Gastrocnemius medialis (tissue), 4 donors: Measurements from ENCODE around the gene ARFGEF3.

Experiments used
- CTCF ChIP-seq, 5 experiments: fragments of 450-650 bp in 3 of 5; fragments of 200-600 bp in 2 of 5; sonication (generic) in 2 of 5; IDR thresholded peaks in 4 of 5; conservative IDR thresholded peaks in 1 of 5; 1 replicate in 4 of 5; 2 replicates in 1 of 5; pipeline ENCODE4 v1.5.1; 2016 to 2019; ENCODE audit warnings: antibody characterized with exemption in 5 of 5, mild to moderate bottlenecking in 3 of 5, moderate library complexity in 3 of 5
- POLR2A ChIP-seq, 2 donors: fragments of 450-650 bp; IDR thresholded peaks; one replicate each; pipeline ENCODE4 v1.6.1; 2017; ENCODE audit warnings: antibody characterized with exemption in 2 of 2, mild to moderate bottlenecking in 2 of 2, moderate library complexity in 2 of 2

- TF ChIP-seq CTCF (IDR thresholded peaks at IDR 0.05 in 4 of 5, conservative IDR thresholded peaks at IDR 0.05 in 1 of 5) (no peak), POLR2A (IDR thresholded peaks at IDR 0.05) (no peak)
These were observed 57.7 kb downstream of the ARFGEF3 start for GRCh38 chr6:138219398-138219797.
